H9 (cell line): Measurements from ENCODE around the gene CDH20. TPM values are rescaled to one million over a fixed set of nuclear protein-coding genes. Genes with fewer than 3 reads are reported as not detected.

Experiments
- DNase-seq: peaks from one replicate; pipeline ENCODE4 v3.0.0-alpha.2; 2017
- H2AFZ ChIP-seq: one replicate; pipeline ENCODE4 v1.6.1; 2013; ENCODE audit warnings: mild to moderate bottlenecking, low read length, control low read depth, moderate library complexity
- H2AK5ac ChIP-seq: 2 replicates; pipeline ENCODE4 v1.6.1; 2013; ENCODE audit warnings: low read length, control low read depth, mixed read lengths; ENCODE audit not compliant: insufficient read length
- H2BK120ac ChIP-seq: one replicate; pipeline ENCODE4 v1.6.1; 2013; ENCODE audit warnings: low read depth, mild to moderate bottlenecking, low read length, control low read depth, inconsistent platforms; ENCODE audit not compliant: poor library complexity, severe bottlenecking
- H2BK12ac ChIP-seq: 2 replicates; pipeline ENCODE4 v1.6.1; 2013; ENCODE audit warnings: low read length, control low read depth, mixed read lengths, low read depth; ENCODE audit not compliant: insufficient read length
- H2BK15ac ChIP-seq: 2 replicates; pipeline ENCODE4 v1.6.1; 2013; ENCODE audit warnings: low read depth, low read length, control low read depth
- H2BK20ac ChIP-seq: one replicate; pipeline ENCODE4 v1.6.1; 2013; ENCODE audit warnings: low read depth, mild to moderate bottlenecking, low read length, control low read depth, inconsistent platforms; ENCODE audit not compliant: poor library complexity, severe bottlenecking
- H2BK5ac ChIP-seq: 2 replicates; pipeline ENCODE4 v1.6.1; 2013; ENCODE audit warnings: low read length, control low read depth, mixed read lengths; ENCODE audit not compliant: insufficient read length
- H3K14ac ChIP-seq: 2 replicates; pipeline ENCODE4 v1.6.1; 2013; ENCODE audit warnings: low read length, control low read depth; ENCODE audit not compliant: insufficient read depth
- H3K18ac ChIP-seq: 2 replicates; pipeline ENCODE4 v1.6.1; 2013; ENCODE audit warnings: low read depth, mild to moderate bottlenecking, mixed read lengths, low read length, control low read depth; ENCODE audit not compliant: insufficient read length
- H3K23ac ChIP-seq: 2 replicates; pipeline ENCODE4 v1.6.1; 2013; ENCODE audit warnings: low read length, control low read depth, mixed read lengths, low read depth; ENCODE audit not compliant: insufficient read length
- H3K23me2 ChIP-seq: 2 replicates; pipeline ENCODE4 v1.6.1; 2013; ENCODE audit warnings: low read depth, mild to moderate bottlenecking, mixed read lengths, low read length, control low read depth; ENCODE audit not compliant: insufficient read length, poor library complexity, severe bottlenecking
- H3K27ac ChIP-seq: 2 replicates; pipeline ENCODE4 v1.5.1; 2013; ENCODE audit warnings: low read length, control low read depth, mixed read lengths, low read depth; ENCODE audit not compliant: insufficient read length
- H3K27me3 ChIP-seq: 2 replicates; pipeline ENCODE4 v1.6.1; 2013; ENCODE audit warnings: low read length, control low read depth, inconsistent platforms; ENCODE audit not compliant: insufficient read depth
- H3K4ac ChIP-seq: 2 replicates; pipeline ENCODE4 v1.6.1; 2013; ENCODE audit warnings: low read depth, mild to moderate bottlenecking, control low read depth, inconsistent platforms, low read length, moderate library complexity
- H3K4me1 ChIP-seq: 2 replicates; pipeline ENCODE4 v1.6.1; 2013; ENCODE audit warnings: low read length, control low read depth, inconsistent platforms; ENCODE audit not compliant: insufficient read depth
- H3K4me2 ChIP-seq: 2 replicates; pipeline ENCODE4 v1.6.1; 2013; ENCODE audit warnings: low read length, control low read depth, mixed read lengths; ENCODE audit not compliant: insufficient read length, insufficient read depth
- H3K56ac ChIP-seq: 2 replicates; pipeline ENCODE4 v1.6.1; 2013; ENCODE audit warnings: low read depth, mild to moderate bottlenecking, mixed read lengths, low read length, control low read depth; ENCODE audit not compliant: insufficient read length
- H3K79me1 ChIP-seq: 2 replicates; pipeline ENCODE4 v1.6.1; 2013; ENCODE audit warnings: low read depth, mild to moderate bottlenecking, moderate library complexity, low read length, control low read depth, inconsistent platforms; ENCODE audit not compliant: insufficient read depth, poor library complexity, severe bottlenecking
- H3K79me2 ChIP-seq: 2 replicates; pipeline ENCODE4 v1.6.1; 2013; ENCODE audit warnings: low read length, control low read depth, inconsistent platforms; ENCODE audit not compliant: insufficient read depth
- H3K9ac ChIP-seq: 2 replicates; pipeline ENCODE4 v1.6.1; 2013; ENCODE audit warnings: low read length, control low read depth, mixed read lengths; ENCODE audit not compliant: insufficient read length; ENCODE audit errors: extremely low read depth
- H3K9me3 ChIP-seq: one replicate; pipeline ENCODE4 v1.6.1; 2013; ENCODE audit warnings: low read depth, low read length, inconsistent platforms; ENCODE audit not compliant: control insufficient read depth
- H3T11ph ChIP-seq: one replicate; pipeline ENCODE4 v1.6.1; 2013; ENCODE audit warnings: mild to moderate bottlenecking, low read length, control low read depth, inconsistent platforms
- H4K20me1 ChIP-seq: one replicate; pipeline ENCODE4 v1.6.1; 2013; ENCODE audit not compliant: control insufficient read depth, insufficient read length, insufficient read depth
- H4K5ac ChIP-seq: 2 replicates; pipeline ENCODE4 v1.6.1; 2013; ENCODE audit warnings: low read depth, mild to moderate bottlenecking, mixed read lengths, low read length, control low read depth; ENCODE audit not compliant: insufficient read length
- H4K8ac ChIP-seq: replicated peaks from 2 replicates; pipeline ENCODE4 v1.6.1; 2013; ENCODE audit warnings: low read length, control low read depth, mixed read lengths, low read depth; ENCODE audit not compliant: insufficient read length
- H4K91ac ChIP-seq: 2 replicates; pipeline ENCODE4 v1.6.1; 2013; ENCODE audit warnings: low read depth, mild to moderate bottlenecking, moderate library complexity, mixed read lengths, low read length, control low read depth; ENCODE audit not compliant: insufficient read length
- H3K27ac Mint-ChIP-seq, 3 experiments: 2 replicates in 2 of 3; 3 replicates in 1 of 3; pipeline ENCODE4 v1.8.0; 2020 to 2021; ENCODE audit warnings: mixed read lengths in 3 of 3, mild to moderate bottlenecking in 1 of 3, moderate library complexity in 1 of 3
- H3K27me3 Mint-ChIP-seq: 2 replicates; pipeline ENCODE4 v1.8.0; 2021; ENCODE audit warnings: low read depth, mild to moderate bottlenecking, moderate library complexity, mixed read lengths
- H3K36me3 Mint-ChIP-seq, 3 experiments: 2 replicates in 2 of 3; 3 replicates in 1 of 3; pipeline ENCODE4 v1.8.0; 2020 to 2021; ENCODE audit warnings: low read depth in 3 of 3, mixed read lengths in 3 of 3; ENCODE audit not compliant: insufficient read depth in 1 of 3
- H3K4me1 Mint-ChIP-seq, 2 experiments: 2 replicates each; pipeline ENCODE4 v1.8.0; 2020; ENCODE audit warnings: mixed read lengths in 2 of 2
- H3K4me3 Mint-ChIP-seq, 2 experiments: 2 replicates in 1 of 2; 3 replicates in 1 of 2; pipeline ENCODE4 v1.8.0; 2020 to 2021; ENCODE audit warnings: mild to moderate bottlenecking in 2 of 2, mixed read lengths in 2 of 2, moderate library complexity in 1 of 2
- H3K9me3 Mint-ChIP-seq, 2 experiments: 2 replicates in 1 of 2; 3 replicates in 1 of 2; pipeline ENCODE4 v1.8.0; 2020; ENCODE audit warnings: mild to moderate bottlenecking in 2 of 2, mixed read lengths in 2 of 2, moderate library complexity in 1 of 2
- WGBS: extraction: QIAGEN DNeasy Blood & Tissue Kit; methylation state at CpG from one replicate; pipeline ENCODE4 v1.1.7; 2013; ENCODE audit warnings: missing lambda C conversion rate, low lambda C conversion rate, mixed read lengths; ENCODE audit not compliant: insufficient read length; ENCODE audit errors: extremely low coverage; 5-methylcytosine and 5-hydroxymethylcytosine counted together
- total RNA-seq: library from RNA; stranded (reverse); gene quantifications from 2 replicates; pipeline ENCODE4 v1.2.1, GENCODE V29; 2021
- TF ChIP-seq, protein P1 (sequence below): fragments of 200-600 bp; sonication (generic); conservative IDR thresholded peaks from 3 replicates; pipeline ENCODE4 v1.8.0; 2021; ENCODE audit warnings: antibody characterized with exemption, mild to moderate bottlenecking

CDH20 gene
- total RNA-seq, 1 experiment from 2014 or later, result not detected

DNA sequence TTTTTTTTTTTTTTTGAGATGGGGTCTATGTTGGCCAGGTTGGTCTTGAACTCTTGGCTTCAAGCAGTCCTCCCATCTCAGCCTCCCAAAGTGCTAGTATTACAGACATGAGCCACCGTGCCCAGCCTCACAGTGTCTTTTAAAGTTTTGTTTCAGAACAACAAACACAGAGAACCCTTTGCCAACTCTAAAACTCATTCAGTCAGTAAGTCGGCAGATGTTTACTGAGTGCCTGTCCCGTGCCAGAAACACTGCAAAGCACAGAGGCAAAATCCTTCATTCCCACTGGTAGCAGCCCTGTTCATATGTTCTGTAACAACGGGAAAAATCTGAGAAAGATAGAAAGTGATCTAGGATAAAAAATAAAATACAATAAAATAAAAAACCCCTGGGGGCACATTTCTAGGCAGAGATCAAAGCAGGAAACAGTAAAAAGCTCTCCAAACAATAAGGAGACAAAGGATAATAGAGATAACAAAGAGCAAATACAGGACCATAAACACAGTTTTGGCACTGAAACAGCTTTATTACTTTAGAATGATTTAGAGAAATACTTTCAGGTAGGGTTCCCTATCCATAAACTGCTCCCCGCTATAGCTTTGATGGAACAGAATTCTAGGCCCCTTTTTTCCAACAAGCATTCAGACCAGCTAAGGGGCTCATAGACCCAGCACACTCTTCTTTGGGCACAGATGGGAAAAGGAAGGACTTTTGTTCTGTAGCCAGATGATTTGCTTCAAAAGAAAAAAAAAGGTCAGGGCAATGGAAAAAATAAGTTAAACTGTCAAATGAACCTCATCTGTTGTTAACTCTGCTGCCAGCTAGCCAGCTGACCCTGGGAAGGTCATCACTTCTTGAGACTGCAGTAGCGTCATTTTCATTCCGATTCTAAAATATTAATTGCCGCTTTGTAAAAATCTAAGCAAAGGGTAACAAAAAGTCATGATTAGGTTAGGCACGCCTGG is 212.3 kb downstream of the CDH20 start:
- no peak overlapping the region for H2BK15ac ChIP-seq
- WGBS, result no CpG with 5 or more reads among the region's 9 CpGs

More for the DNA sequence above, 212.3 kb downstream of the CDH20 start:
- no peak overlapping the region for H3K18ac ChIP-seq
- no peak overlapping the region for H3K23ac ChIP-seq
- no peaks in the 10 kb centered on the region for H3K9me3 ChIP-seq
- no peaks in the 10 kb centered on the region for H4K20me1 ChIP-seq
- no peak overlapping the region for H3K4ac ChIP-seq
- H4K5ac ChIP-seq, result no peak overlapping the region
- H2AFZ ChIP-seq, result no peak overlapping the region
- Mint-ChIP-seq H3K27me3 (no peaks in the 10 kb centered on the region; the same call in 1 of the 2 replicates), H3K4me3 (no peak overlapping the region), H3K27ac (no peak overlapping the region), H3K4me1 (peaks cover 3% of the 10 kb centered on the region in 2 experiments; a peak in 3 of 4 replicates), H3K36me3 (no peaks in the 10 kb centered on the region; a peak in 2 of 7 replicates), H3K9me3 (no peaks in the 10 kb centered on the region; a peak in 1 of 5 replicates)
- H3K56ac ChIP-seq, result no peak overlapping the region
- no peak overlapping the region for H2AK5ac ChIP-seq
- H3K4me1 ChIP-seq, result no peaks in the 10 kb centered on the region; the same call in 1 of the 2 replicates
- H3K27me3 ChIP-seq, result no peaks in the 10 kb centered on the region
- no peaks in the 10 kb centered on the region for H3K79me1 ChIP-seq
- TF ChIP-seq, protein P1, sequence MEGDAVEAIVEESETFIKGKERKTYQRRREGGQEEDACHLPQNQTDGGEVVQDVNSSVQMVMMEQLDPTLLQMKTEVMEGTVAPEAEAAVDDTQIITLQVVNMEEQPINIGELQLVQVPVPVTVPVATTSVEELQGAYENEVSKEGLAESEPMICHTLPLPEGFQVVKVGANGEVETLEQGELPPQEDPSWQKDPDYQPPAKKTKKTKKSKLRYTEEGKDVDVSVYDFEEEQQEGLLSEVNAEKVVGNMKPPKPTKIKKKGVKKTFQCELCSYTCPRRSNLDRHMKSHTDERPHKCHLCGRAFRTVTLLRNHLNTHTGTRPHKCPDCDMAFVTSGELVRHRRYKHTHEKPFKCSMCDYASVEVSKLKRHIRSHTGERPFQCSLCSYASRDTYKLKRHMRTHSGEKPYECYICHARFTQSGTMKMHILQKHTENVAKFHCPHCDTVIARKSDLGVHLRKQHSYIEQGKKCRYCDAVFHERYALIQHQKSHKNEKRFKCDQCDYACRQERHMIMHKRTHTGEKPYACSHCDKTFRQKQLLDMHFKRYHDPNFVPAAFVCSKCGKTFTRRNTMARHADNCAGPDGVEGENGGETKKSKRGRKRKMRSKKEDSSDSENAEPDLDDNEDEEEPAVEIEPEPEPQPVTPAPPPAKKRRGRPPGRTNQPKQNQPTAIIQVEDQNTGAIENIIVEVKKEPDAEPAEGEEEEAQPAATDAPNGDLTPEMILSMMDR, result no peak
- H3K79me2 ChIP-seq, result no peaks in the 10 kb centered on the region
- no peak overlapping the region for H2BK5ac ChIP-seq
- no peak overlapping the region for H3K4me2 ChIP-seq
- H3K9ac ChIP-seq, result no peak overlapping the region
- no peak for DNase-seq
- no peak overlapping the region for H2BK12ac ChIP-seq
- H2BK20ac ChIP-seq, result no peak overlapping the region
- H4K8ac ChIP-seq, result no peak overlapping the region
- H4K91ac ChIP-seq, result no peak overlapping the region
- no peak overlapping the region for H2BK120ac ChIP-seq
- no peak overlapping the region for H3T11ph ChIP-seq
- no peak overlapping the region for H3K14ac ChIP-seq
- H3K23me2 ChIP-seq, result no peaks in the 10 kb centered on the region
- no peak overlapping the region for H3K27ac ChIP-seq
